SU-DHL-6 (cell line): Measurements from ENCODE around the gene SLC2A3.
"Not testable (repeated sequence)": the region's sequence is repeated elsewhere in the genome, so short reads cannot be mapped to it uniquely, and the experiment has no call there.

Source experiments
- H2AFZ ChIP-seq: fragments of 200-600 bp; sonication (generic); 2 replicates; pipeline ENCODE4 v1.6.1; 2014; ENCODE audit warnings: low read depth, mild to moderate bottlenecking, moderate library complexity, mixed read lengths, antibody characterized with exemption, low read length; ENCODE audit not compliant: severe bottlenecking
- H3F3A ChIP-seq: fragments of 200-600 bp; shearing (Covaris generic); 2 replicates; pipeline ENCODE4 v1.6.0; 2016; ENCODE audit warnings: antibody characterized with exemption, mild to moderate bottlenecking; ENCODE audit not compliant: insufficient read depth
- H3K27ac ChIP-seq: fragments of 200-600 bp; sonication (generic); 2 replicates; pipeline ENCODE4 v1.5.1; 2016; ENCODE audit warnings: low read depth, mild to moderate bottlenecking, low read length, moderate library complexity, mixed read lengths
- H3K27me3 ChIP-seq: fragments of 200-600 bp; sonication (generic), shearing (Covaris generic); 2 replicates; pipeline ENCODE4 v1.6.0; 2014; ENCODE audit warnings: mild to moderate bottlenecking, low read length
- H3K36me3 ChIP-seq: fragments of 200-600 bp; sonication (generic); 2 replicates; pipeline ENCODE4 v1.6.1; 2014; ENCODE audit warnings: mild to moderate bottlenecking, low read length, mixed read lengths
- H3K4me2 ChIP-seq: fragments of 300-600, 200-600 bp; shearing (Covaris generic), sonication (generic); 2 replicates; pipeline ENCODE4 v1.6.0; 2014; ENCODE audit warnings: low read length, low read depth, mild to moderate bottlenecking; ENCODE audit not compliant: poor library complexity, severe bottlenecking
- H3K4me3 ChIP-seq: fragments of 200-600 bp; sonication (generic); 2 replicates; pipeline ENCODE4 v1.5.1; 2014; ENCODE audit warnings: antibody characterized with exemption, low read length, mild to moderate bottlenecking, mixed read lengths; ENCODE audit not compliant: insufficient read depth, poor library complexity, severe bottlenecking
- H3K79me2 ChIP-seq: fragments of 200-600 bp; sonication (generic); 2 replicates; pipeline ENCODE4 v1.6.1; 2014; ENCODE audit warnings: mild to moderate bottlenecking, low read length, moderate library complexity; ENCODE audit not compliant: insufficient read depth
- H3K9ac ChIP-seq: fragments of 200-600 bp; sonication (generic); 2 replicates; pipeline ENCODE4 v1.7.0; 2014; ENCODE audit warnings: mild to moderate bottlenecking, low read length
- H3K9me2 ChIP-seq: fragments of 200-600 bp; sonication (generic); replicated peaks from 2 replicates; pipeline ENCODE4 v1.6.1; 2014; ENCODE audit warnings: low read length; ENCODE audit not compliant: insufficient read depth
- H3K9me3 ChIP-seq: fragments of 200-600 bp; sonication (generic); 2 replicates; pipeline ENCODE4 v1.6.1; 2014; ENCODE audit warnings: low read length, mixed read lengths; ENCODE audit not compliant: insufficient read depth
- H4K20me1 ChIP-seq: fragments of 200-600 bp; sonication (generic); 2 replicates; pipeline ENCODE4 v1.6.1; 2014; ENCODE audit warnings: low read depth, mild to moderate bottlenecking, antibody characterized with exemption, low read length, moderate library complexity, mixed read lengths
- EZH2phosphoT487 ChIP-seq: fragments of 200-600 bp; sonication (generic), shearing (Covaris generic); conservative IDR thresholded peaks from 2 replicates; pipeline ENCODE4 v1.6.1; 2018; ENCODE audit warnings: mild to moderate bottlenecking, antibody characterized with exemption, low read length, moderate library complexity, mixed read lengths
- TF ChIP-seq, protein P1 (sequence below): fragments of 200-600 bp; sonication (generic); IDR thresholded peaks from one replicate; pipeline ENCODE4 v1.5.1; 2017; ENCODE audit warnings: antibody characterized with exemption, mild to moderate bottlenecking, low read length, moderate library complexity; ENCODE audit not compliant: insufficient read depth, poor library complexity, severe bottlenecking

SLC2A3 gene

DNA sequence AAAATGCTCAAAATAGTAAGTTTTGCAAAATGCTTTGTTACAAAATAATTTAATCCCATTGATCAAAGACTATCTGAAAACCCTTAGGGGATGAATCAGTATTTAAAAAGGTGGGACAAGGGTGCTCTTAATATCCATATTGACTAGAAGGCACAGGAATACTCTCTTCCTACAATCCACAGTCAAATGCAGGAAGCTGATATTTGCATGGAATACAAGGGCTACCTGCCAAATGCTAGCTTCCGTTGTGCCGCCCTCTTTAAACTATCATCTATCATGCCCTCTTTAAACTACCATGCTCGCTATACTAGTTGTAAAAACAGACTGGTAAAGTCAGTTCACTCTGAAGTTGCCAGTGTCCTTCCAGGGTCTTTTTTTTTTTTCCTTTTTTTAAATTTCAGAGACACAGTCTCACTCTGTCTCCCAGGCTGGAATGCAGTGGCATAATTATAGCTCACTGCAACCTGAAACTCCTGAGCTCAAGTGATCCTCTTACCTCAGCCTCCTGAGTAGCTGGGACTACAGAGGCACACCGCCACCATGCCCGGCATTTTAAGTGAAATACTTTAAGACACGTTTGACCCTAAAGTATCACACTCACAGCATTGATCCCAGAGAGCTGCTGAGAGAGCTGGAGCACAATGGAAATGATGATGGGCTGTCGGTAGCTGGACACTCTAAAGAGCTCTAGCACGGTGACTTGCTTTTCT is 6.7 kb downstream of the SLC2A3 start:
- H3K36me3 ChIP-seq, result no peaks in the 10 kb centered on the region; the same call in 1 of the 2 replicates
- H3F3A ChIP-seq, result no peaks in the 10 kb centered on the region
- H3K79me2 ChIP-seq, result no peaks in the 10 kb centered on the region
- no peak overlapping the region for H3K27ac ChIP-seq
- no peak overlapping the region for H3K9ac ChIP-seq
- no peak overlapping the region for H2AFZ ChIP-seq
- no peak overlapping the region for H3K4me3 ChIP-seq
- H4K20me1 ChIP-seq, result no peaks in the 10 kb centered on the region
- H3K4me2 ChIP-seq, result no peak overlapping the region
- TF ChIP-seq, protein P1, sequence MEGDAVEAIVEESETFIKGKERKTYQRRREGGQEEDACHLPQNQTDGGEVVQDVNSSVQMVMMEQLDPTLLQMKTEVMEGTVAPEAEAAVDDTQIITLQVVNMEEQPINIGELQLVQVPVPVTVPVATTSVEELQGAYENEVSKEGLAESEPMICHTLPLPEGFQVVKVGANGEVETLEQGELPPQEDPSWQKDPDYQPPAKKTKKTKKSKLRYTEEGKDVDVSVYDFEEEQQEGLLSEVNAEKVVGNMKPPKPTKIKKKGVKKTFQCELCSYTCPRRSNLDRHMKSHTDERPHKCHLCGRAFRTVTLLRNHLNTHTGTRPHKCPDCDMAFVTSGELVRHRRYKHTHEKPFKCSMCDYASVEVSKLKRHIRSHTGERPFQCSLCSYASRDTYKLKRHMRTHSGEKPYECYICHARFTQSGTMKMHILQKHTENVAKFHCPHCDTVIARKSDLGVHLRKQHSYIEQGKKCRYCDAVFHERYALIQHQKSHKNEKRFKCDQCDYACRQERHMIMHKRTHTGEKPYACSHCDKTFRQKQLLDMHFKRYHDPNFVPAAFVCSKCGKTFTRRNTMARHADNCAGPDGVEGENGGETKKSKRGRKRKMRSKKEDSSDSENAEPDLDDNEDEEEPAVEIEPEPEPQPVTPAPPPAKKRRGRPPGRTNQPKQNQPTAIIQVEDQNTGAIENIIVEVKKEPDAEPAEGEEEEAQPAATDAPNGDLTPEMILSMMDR, result no peak
- TF ChIP-seq EZH2phosphoT487, result no peak
- H3K9me2 ChIP-seq, result no peaks in the 10 kb centered on the region
- no peaks in the 10 kb centered on the region for H3K27me3 ChIP-seq
- H3K9me3 ChIP-seq, result no peaks in the 10 kb centered on the region

DNA sequence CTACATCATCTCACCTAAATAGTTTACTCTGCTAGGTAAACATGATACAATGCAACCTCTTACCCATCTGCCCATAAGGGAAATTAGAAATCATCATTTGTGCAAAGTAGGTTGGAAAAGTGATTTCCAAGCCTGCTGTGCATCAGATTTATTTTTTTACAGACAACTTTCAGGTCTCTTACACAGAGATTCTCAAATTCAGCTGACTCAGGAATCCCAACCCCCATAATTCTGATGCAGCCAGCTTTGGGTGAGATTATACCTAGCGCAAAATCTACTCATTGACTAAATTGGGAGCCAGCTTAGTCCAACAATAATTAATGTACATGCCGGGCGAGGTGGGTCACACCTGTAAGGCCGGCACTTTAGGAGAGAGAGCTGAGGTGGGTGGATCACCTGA is 8.5 kb downstream of the SLC2A3 start:
- no peak overlapping the region for H2AFZ ChIP-seq
- H3K79me2 ChIP-seq, result no peaks in the 10 kb centered on the region
- no peaks in the 10 kb centered on the region for H3F3A ChIP-seq
- no peak overlapping the region for H3K9ac ChIP-seq
- no peak overlapping the region for H3K27ac ChIP-seq
- no peaks in the 10 kb centered on the region for H3K27me3 ChIP-seq
- TF ChIP-seq, protein P1, result no peak
- no peak for TF ChIP-seq EZH2phosphoT487
- no peaks in the 10 kb centered on the region for H4K20me1 ChIP-seq
- H3K4me3 ChIP-seq, result no peak overlapping the region
- no peak overlapping the region for H3K4me2 ChIP-seq
- no peaks in the 10 kb centered on the region; the same call in 1 of the 2 replicates for H3K36me3 ChIP-seq
- no peaks in the 10 kb centered on the region for H3K9me3 ChIP-seq
- no peaks in the 10 kb centered on the region for H3K9me2 ChIP-seq

DNA sequence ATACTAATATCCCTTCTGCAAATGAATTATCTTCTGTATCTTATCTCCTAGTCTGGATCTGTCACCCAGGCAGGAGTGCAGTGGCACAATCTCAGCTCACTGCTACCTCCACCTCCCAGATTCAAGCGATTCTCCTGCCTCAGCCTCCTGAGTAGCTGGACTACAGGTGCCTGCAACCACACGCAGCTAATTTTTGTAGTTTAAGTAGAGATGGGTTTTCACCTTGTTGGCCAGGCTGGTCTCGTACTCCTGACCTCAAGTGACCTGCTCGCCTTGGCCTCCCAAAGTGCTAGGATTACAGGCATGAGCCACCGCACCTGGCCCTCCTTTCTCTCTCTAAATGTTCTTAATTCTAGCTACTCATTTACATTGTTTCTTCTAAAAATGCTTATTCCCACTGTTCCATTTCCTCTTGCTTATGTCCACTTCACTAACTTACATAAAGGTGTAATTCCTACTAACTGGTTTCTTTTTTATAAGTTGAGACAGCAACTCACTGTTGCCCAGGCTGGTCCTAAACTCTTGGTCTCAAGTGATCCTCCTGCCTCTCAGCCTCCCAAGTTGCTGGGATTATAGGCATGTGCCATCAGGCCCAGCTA is 9.8 kb downstream of the SLC2A3 start:
- not testable (repeated sequence) for H3K4me2 ChIP-seq, H3K27me3 ChIP-seq, H3K9ac ChIP-seq, H2AFZ ChIP-seq, H3F3A ChIP-seq, H3K79me2 ChIP-seq, H4K20me1 ChIP-seq, H3K9me3 ChIP-seq, H3K27ac ChIP-seq, H3K36me3 ChIP-seq, H3K4me3 ChIP-seq, H3K9me2 ChIP-seq
